Liver (tissue), 9 donors: ENCODE measurements around the gene RAB35. TPM values are rescaled to one million over a fixed set of nuclear protein-coding genes. Genes with fewer than 3 reads are reported as not detected.

Source experiments
- DNase-seq: peaks from one replicate; pipeline ENCODE4 v3.0.0-alpha.2; 2017; ENCODE audit warnings: low spot score
- H3K27ac ChIP-seq, 2 donors: one replicate each; pipeline ENCODE4 v1.7.0; 2013; ENCODE audit warnings: inconsistent platforms in 2 of 2, low read length in 2 of 2, control low read depth in 1 of 2, low read depth in 1 of 2, mild to moderate bottlenecking in 1 of 2
- H3K27me3 ChIP-seq, 4 donors: one replicate each; pipeline versions ENCODE4 v1.6.1 to v1.7.0; 2013; ENCODE audit warnings: low read length in 3 of 4, inconsistent platforms in 1 of 4, mild to moderate bottlenecking in 1 of 4, moderate library complexity in 1 of 4; ENCODE audit not compliant: control insufficient read depth in 4 of 4, insufficient read depth in 4 of 4
- H3K36me3 ChIP-seq, 4 donors: one replicate each; pipeline versions ENCODE4 v1.6.1 to v1.7.0; 2013; ENCODE audit warnings: low read length in 3 of 4, mild to moderate bottlenecking in 3 of 4, low read depth in 1 of 4, moderate library complexity in 1 of 4; ENCODE audit not compliant: control insufficient read depth in 4 of 4, insufficient read depth in 3 of 4
- H3K4me1 ChIP-seq, 4 donors: one replicate each; pipeline versions ENCODE4 v1.6.1 to v1.7.0; 2013; ENCODE audit warnings: low read length in 3 of 4, mild to moderate bottlenecking in 3 of 4, moderate library complexity in 1 of 4; ENCODE audit not compliant: control insufficient read depth in 4 of 4, insufficient read depth in 4 of 4
- H3K4me3 ChIP-seq, 3 donors: one replicate each; pipeline versions ENCODE4 v1.6.1 to v1.7.0; 2013; ENCODE audit warnings: low read length in 3 of 3, control low read depth in 1 of 3, low read depth in 1 of 3, mild to moderate bottlenecking in 1 of 3
- H3K9ac ChIP-seq, 2 donors: one replicate each; pipeline ENCODE4 v1.7.0; 2013; ENCODE audit warnings: low read length in 2 of 2, mild to moderate bottlenecking in 2 of 2, moderate library complexity in 2 of 2, control low read depth in 1 of 2, low read depth in 1 of 2
- H3K9me3 ChIP-seq, 4 donors: one replicate each; pipeline versions ENCODE4 v1.6.1 to v1.7.0; 2013; ENCODE audit warnings: low read length in 3 of 4; ENCODE audit not compliant: control insufficient read depth in 4 of 4
- ATF3 ChIP-seq: IDR thresholded peaks from 2 replicates; pipeline ENCODE4 v1.6.1; 2016; ENCODE audit warnings: antibody characterized with exemption
- CTCF ChIP-seq: fragments of 150-350 bp; IDR thresholded peaks from 2 replicates; pipeline ENCODE4 v1.5.1; 2017; ENCODE audit warnings: improper control_type of control experiment, low read depth, low read length; ENCODE audit not compliant: missing input control
- EGR1 ChIP-seq, 2 donors: IDR thresholded peaks; 2 replicates each; pipeline ENCODE4 v1.6.1; 2016 to 2018; ENCODE audit warnings: antibody characterized with exemption in 2 of 2, low read depth in 2 of 2
- FOXA2 ChIP-seq: IDR thresholded peaks from 2 replicates; pipeline ENCODE4 v1.6.1; 2016; ENCODE audit warnings: antibody characterized with exemption
- HNF4A ChIP-seq, 2 donors: conservative IDR thresholded peaks; 2 replicates each; pipeline ENCODE4 v1.6.1; 2016; ENCODE audit warnings: antibody characterized with exemption in 2 of 2, mild to moderate bottlenecking in 2 of 2
- HNF4G ChIP-seq: IDR thresholded peaks from 2 replicates; pipeline ENCODE4 v1.6.1; 2016; ENCODE audit warnings: antibody characterized with exemption
- JUND ChIP-seq, 2 donors: IDR thresholded peaks; 2 replicates each; pipeline ENCODE4 v1.6.1; 2016; ENCODE audit warnings: antibody characterized with exemption in 2 of 2
- MAX ChIP-seq: IDR thresholded peaks from 2 replicates; pipeline ENCODE4 v1.6.1; 2016; ENCODE audit warnings: antibody characterized with exemption
- NR2F2 ChIP-seq: IDR thresholded peaks from 2 replicates; pipeline ENCODE4 v1.6.1; 2016; ENCODE audit warnings: antibody characterized with exemption
- RAD21 ChIP-seq, 2 donors: IDR thresholded peaks; 2 replicates each; pipeline ENCODE4 v1.6.1; 2016; ENCODE audit warnings: antibody characterized with exemption in 2 of 2, mild to moderate bottlenecking in 2 of 2
- REST ChIP-seq: IDR thresholded peaks from 2 replicates; pipeline ENCODE4 v1.6.1; 2016; ENCODE audit warnings: antibody characterized with exemption, mild to moderate bottlenecking
- RXRA ChIP-seq, 2 donors: IDR thresholded peaks; 2 replicates each; pipeline ENCODE4 v1.6.1; 2017 to 2018; ENCODE audit warnings: antibody characterized with exemption in 2 of 2, mild to moderate bottlenecking in 1 of 2
- SP1 ChIP-seq: IDR thresholded peaks from 2 replicates; pipeline ENCODE4 v1.6.1; 2018; ENCODE audit warnings: antibody characterized with exemption, mild to moderate bottlenecking
- TAF1 ChIP-seq: conservative IDR thresholded peaks from 2 replicates; pipeline ENCODE4 v1.6.1; 2016; ENCODE audit warnings: antibody characterized with exemption, mild to moderate bottlenecking
- YY1 ChIP-seq: IDR thresholded peaks from 2 replicates; pipeline ENCODE4 v1.6.1; 2016; ENCODE audit warnings: antibody characterized with exemption, mild to moderate bottlenecking
- ZBTB33 ChIP-seq: IDR thresholded peaks from 2 replicates; pipeline ENCODE4 v1.6.1; 2016; ENCODE audit warnings: antibody characterized with exemption
- WGBS: extraction: QIAGEN DNeasy Blood & Tissue Kit; methylation state at CpG from one replicate; pipeline ENCODE4 v1.1.7; 2013; 5-methylcytosine and 5-hydroxymethylcytosine counted together
- polyA plus RNA-seq, 2 donors: library from polyadenylated mRNA; stranded (reverse) in 1 of 2; unstranded in 1 of 2; fragments of 200-250 nt in 1 of 2; fragments of >200 nt in 1 of 2; fragmentation: Nextera tagmentation in 1 of 2; extraction: Ambion mirVana in 1 of 2; gene quantifications; one replicate each; pipeline versions ENCODE4 v1.2.1 to v1.2.3, GENCODE V29; 2013 to 2015
- total RNA-seq, 2 donors: library from RNA; depleted of rRNA; stranded (reverse); fragments of >200 nt; gene quantifications; one replicate each; pipeline ENCODE4 v1.2.3, GENCODE V29; 2014
- donor health status: healthy.
- donor health status: healthy.
- donor health status: healthy.
- donor health status: healthy.
- donor health status: healthy.

Gene RAB35
- total and polyA plus RNA-seq, 4 donors, result 7.4 to 14.4 (median 10.2) TPM

GRCh38 chr12:120102189-120103043 is 14.1 kb downstream of the RAB35 start:
- Histone ChIP-seq H3K27me3 (no peaks in the 10 kb centered on the region), H3K4me3 (no peak overlapping the region), H3K9me3 (no peaks in the 10 kb centered on the region), H3K27ac (no peak overlapping the region), H3K9ac (no peak overlapping the region), H3K4me1 (peaks cover 0 to 9% (median 3%) of the 10 kb centered on the region in 4 donors), H3K36me3 (peaks cover 9 to 32% (median 13%) of the 10 kb centered on the region in 4 donors)
- no peak for TF ChIP-seq RXRA (IDR thresholded peaks at IDR 0.05)
- TF ChIP-seq RAD21 (IDR thresholded peaks at IDR 0.05), result no peak
- TF ChIP-seq SP1, result no peak
- no peak for TF ChIP-seq CTCF
- TF ChIP-seq FOXA2, result no peak
- no peak for TF ChIP-seq TAF1
- no peak for TF ChIP-seq REST
- TF ChIP-seq HNF4G, result no peak
- no peak for TF ChIP-seq HNF4A (conservative IDR thresholded peaks at IDR 0.05)
- WGBS, result 86% methylated on average over 30 of the region's 30 CpGs
- DNase-seq, result no peak

- peaks cover 12 to 38% (median 16%) of the 10 kb centered on the region in 4 donors for H3K36me3 ChIP-seq
- no peak for DNase-seq
- no peak for TF ChIP-seq ZBTB33
- TF ChIP-seq CTCF, result no peak
- TF ChIP-seq HNF4G, result no peak
- TF ChIP-seq REST, result no peak
- TF ChIP-seq EGR1 (IDR thresholded peaks at IDR 0.05; ENCODE audit: low read depth in 2 of 2), result no peak
- no peak for TF ChIP-seq HNF4A (conservative IDR thresholded peaks at IDR 0.05)
- no peak for TF ChIP-seq MAX
- no peak for TF ChIP-seq JUND (IDR thresholded peaks at IDR 0.05)
- TF ChIP-seq NR2F2, result no peak
- no peak for TF ChIP-seq SP1
- TF ChIP-seq ATF3, result no peak
- TF ChIP-seq YY1, result no peak
- no peak for TF ChIP-seq RXRA (IDR thresholded peaks at IDR 0.05)
- no peak for TF ChIP-seq FOXA2
Observed at GRCh38 chr12:120101617-120102016, 14.9 kb downstream of the RAB35 start.

More at GRCh38 chr12:120101617-120102016, 14.9 kb downstream of the RAB35 start:
- Histone ChIP-seq H3K27me3 (no peaks in the 10 kb centered on the region), H3K9me3 (no peaks in the 10 kb centered on the region), H3K4me3 (no peak overlapping the region), H3K4me1 (peaks cover 0 to 9% (median 3%) of the 10 kb centered on the region in 4 donors), H3K9ac (no peak overlapping the region), H3K27ac (no peak overlapping the region)
- WGBS, result 83% methylated on average over 13 of the region's 13 CpGs
